GM03348 (cell line): ENCODE measurements around the gene CCL22.
"Not testable (repeated sequence)": the region's sequence is repeated elsewhere in the genome, so short reads cannot be mapped to it uniquely, and the experiment has no call there.

Experiments used
- DNase-seq: peaks from one replicate; pipeline ENCODE4 v3.0.0; 2012; ENCODE audit warnings: low spot score

CCL22 gene

DNA sequence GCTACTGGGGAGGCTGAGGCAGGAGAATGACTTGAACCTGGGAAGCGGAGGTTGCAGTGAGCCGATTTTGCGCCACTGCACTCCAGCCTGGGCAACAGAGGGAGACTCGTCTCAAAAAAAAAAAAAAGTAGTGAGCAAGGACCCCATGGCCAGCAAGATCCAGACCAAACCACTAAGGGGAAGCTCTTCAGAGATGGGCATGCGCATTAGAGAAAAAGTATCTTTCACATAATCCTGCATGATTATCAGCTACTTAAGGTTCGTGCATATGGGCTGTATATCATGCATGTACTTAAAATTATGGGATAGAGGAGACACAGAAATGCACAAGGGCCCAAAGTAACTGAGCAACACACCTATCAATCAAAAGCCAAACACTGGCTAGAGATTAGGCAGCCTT lies 10.7 kb upstream of the CCL22 start:
- no peak for DNase-seq

DNA sequence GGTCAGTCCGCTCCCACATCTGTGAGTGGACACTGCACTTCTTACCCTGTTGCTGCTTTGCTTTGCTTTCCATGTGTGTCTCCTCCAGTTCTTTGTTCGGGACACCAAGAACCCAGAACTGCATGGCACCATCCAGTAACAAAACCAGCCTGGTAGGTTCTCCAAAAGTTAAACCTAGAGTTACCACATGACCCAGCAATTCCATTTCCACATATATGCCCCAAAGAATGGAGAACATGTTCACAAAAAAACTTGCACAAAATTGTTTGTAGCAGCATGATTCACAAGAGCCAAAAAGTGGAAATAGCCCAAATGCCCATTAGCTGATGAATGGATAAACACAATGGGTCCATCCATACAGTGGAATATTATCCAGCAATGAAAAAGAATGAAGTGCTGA lies 10.3 kb upstream of the CCL22 start:
- no peak for DNase-seq

DNA sequence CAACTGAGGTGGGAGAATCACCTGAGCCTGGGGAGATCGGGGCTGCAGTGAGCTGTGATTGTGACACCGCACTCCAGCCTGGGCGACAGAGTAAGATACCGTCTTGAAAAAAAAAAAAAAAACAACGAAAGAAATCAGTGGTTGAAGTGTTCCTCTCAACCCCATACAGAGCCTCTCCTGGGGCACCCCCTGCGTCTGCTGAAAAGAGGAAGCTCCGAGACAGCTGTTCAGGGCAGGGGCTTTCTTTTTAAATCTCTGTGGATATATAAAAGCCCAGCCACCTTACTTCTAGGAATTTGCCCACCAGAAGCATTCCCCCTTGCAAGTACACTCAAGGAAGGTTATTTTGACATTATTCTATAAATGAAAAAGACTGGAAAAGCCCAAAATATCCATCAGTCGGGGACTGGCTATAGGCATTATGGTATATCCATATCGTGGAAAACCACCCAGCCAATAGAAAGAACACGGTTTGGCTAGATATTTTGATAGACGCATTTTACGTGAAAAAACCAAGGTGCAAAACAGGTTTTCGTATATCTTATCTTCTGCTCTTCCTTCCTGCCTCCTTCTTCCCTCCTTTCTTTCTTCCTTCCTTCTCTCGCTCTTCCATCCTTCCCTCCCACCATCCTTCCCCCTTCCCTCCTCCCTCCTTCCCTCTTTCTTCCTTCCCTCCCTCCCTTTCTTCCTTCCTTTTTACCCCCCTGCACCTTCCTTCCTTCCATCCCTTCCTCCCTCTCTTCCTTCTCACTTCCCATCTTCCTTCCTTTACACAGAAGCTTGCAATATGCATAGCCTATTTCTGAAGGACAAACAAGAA lies 9.2 kb upstream of the CCL22 start:
- no peak for DNase-seq

DNA sequence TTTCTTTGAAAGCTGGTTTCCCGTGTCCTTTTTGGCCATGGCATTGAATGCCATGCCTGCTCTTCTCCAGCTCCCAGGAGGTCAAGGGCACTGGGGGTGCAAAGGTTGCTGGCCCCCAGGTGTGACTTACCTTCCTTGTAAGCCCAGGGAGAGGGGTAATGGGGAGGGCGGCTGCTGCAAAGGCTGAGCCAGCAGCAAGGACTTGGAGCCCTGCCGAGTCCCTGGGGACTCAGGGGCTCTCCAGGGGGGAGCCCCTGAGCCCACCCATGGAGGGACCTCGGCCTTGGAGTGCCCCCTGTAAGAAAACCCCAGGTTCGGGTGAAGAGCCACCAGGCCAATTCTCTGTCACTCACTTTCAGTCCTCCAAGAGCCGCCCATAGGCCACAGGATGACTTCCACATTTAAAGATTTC lies 5.9 kb upstream of the CCL22 start:
- no peak for DNase-seq

DNA sequence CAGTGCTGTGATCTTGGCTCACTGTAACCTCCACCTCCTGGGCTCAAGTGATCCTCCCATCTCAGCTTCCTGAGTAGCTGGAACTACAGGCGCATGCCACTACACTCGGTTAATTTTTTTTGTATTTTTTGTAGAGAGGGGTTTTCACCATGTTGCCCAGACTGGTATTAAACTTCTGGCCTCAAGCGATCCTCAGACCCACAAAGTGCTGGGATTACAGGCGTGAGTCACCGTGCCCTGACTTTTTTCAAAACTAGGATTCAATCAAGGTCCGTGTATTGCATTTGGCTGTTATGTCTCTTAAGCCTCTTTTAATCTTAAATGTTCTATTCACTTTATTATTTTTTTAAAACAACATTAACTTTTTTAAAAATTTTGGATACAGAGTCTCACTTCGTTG lies 4.3 kb upstream of the CCL22 start:
- no peak for DNase-seq

DNA sequence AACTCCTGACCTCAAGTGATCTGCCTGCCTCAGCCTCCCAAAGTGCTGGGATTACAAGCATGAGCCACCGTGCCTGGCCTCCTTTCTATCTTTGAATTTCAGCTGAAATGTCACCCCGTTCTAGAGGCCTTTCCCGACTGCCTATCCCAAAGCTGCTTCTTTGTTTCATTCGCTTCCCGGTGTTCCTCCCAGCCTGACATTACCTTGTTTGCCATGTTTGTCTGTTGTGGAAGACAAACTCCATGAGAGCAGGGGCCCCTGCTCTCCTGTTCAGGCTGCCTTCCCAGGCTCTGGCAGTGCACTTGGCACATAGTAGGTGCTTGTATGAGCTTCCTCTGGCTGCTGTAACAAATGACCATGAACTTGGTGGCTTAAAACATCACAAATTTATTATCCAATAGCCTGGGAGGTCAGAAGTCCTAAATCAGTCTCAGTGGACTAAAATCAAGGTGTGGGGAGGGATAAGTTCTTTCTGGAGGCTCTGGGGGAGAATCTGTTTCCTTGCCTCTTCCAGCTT lies 2.6 kb upstream of the CCL22 start:
- DNase-seq = no peak

DNA sequence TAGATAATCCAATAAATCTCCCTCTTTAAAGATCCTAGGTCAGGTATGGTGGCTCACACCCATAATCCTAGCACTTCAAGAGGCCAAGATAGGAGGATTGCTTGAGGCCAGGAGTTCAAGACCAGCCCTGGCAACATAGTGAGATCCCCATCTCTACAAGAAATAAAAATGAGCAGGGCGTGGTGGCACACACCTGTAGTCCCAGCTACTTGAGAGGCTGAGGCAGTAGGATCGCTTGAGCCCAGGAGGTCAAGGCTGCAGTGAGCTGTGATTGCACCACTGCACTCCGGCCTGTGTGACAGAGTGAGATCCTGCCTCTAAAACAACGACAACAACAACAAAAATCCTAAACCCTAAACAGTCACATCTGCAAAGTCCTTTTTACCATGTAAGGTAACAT lies 2.0 kb upstream of the CCL22 start:
- DNase-seq = no peak

DNA sequence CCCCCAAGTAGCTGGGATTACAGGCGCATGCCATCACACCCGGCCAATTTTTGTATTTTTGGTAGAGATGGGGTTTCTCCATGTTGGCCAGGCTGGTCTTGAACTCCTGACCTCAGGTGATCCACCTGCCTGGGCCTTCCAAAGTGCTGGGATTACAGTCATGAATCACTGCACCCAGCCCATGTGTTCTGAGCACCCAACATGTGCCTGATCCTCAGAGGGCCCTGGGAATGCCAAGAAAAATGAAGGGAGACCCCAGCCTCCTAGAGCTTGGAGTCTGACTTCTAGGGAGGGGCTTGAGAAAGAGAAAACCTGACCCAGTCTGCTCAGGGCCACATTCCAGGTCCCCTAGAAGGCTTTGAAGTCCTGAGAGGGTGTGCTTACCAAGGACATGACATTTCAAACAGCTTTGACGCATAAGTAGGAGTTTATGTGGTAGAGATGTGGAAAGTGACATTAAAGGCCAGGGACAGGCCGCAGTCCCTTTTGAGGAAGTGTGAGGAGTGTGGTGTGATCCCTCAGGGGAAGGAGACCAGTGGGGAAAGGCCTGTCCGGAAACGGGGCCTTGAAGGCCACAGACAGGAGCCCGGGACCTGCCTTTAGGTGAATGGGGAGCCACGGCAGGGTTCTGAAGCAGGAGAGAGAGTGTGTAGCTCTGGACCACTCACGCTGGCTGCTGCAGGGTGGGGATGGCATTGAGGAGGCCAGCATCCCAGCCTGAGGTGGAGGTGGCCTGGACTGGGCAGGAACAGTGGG lies 1.1 kb upstream of the CCL22 start:
- no peak for DNase-seq

DNA sequence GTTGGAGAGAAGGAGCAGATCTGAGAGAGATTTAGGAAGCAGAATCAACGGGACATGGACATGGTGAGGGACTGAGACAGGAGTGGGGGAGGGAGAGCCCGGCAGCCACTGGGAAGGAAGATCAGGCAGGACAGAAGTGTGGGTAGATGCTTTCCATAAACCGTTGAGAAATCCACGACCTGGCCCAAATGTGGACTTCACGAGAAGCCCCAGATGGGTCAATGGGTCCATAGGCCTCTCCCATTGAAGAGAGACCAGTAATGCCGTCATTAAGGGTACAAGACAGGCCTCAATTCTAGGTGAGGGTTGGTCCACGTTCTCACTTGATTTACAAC lies 530 bp upstream of the CCL22 start:
- DNase-seq = no peak

DNA sequence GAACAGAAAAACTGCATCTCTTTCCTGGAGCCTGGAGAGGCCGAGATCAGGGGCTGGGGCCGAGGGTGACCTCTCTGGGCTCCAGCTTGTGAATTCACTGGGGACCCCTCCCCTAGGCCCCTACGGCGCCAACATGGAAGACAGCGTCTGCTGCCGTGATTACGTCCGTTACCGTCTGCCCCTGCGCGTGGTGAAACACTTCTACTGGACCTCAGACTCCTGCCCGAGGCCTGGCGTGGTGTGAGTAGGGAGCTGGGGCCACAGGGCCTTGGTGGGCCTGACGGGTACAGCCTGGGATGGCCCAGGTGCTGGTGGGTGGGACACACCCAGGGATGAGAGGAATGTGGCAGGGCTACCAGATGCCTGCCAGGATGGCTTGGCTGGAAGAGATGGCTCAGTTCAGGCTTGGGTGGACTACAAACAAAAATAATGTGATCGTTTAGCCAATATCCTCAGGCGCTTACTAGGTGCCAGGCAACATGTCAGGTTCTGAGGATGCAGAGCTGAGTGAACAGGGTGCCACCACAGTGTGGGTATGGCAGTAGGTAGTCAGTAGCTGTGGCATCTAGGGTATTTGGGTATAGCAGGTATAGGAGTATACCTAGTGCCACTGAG lies 1.8 kb downstream of the CCL22 start:
- DNase-seq = no peak

DNA sequence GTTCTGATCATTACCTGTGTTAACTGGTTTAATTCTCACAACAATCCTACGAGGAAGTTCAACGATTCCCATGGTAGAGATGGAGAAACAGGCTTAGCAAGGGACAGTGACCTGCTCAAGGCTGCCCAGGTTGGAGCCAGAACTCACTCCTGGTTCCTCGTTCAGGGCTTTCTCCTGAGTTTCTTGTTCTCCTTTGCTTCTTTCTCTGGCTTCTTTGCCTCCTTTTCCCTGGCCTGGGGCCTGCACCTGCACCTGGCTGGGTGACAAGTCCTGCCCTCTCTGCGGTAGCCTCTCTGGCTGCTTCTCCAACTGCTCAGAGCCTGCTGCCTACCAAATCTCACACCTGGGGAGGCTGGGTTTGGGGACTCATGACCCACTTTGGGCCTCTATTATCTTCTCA lies 2.8 kb downstream of the CCL22 start:
- DNase-seq = no peak

DNA sequence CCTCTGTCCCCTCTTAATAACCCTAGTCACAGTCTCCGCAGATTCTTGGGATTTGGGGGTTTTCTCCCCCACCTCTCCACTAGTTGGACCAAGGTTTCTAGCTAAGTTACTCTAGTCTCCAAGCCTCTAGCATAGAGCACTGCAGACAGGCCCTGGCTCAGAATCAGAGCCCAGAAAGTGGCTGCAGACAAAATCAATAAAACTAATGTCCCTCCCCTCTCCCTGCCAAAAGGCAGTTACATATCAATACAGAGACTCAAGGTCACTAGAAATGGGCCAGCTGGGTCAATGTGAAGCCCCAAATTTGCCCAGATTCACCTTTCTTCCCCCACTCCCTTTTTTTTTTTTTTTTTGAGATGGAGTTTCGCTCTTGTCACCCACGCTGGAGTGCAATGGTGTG lies 5.6 kb downstream of the CCL22 start:
- DNase-seq = no peak

DNA sequence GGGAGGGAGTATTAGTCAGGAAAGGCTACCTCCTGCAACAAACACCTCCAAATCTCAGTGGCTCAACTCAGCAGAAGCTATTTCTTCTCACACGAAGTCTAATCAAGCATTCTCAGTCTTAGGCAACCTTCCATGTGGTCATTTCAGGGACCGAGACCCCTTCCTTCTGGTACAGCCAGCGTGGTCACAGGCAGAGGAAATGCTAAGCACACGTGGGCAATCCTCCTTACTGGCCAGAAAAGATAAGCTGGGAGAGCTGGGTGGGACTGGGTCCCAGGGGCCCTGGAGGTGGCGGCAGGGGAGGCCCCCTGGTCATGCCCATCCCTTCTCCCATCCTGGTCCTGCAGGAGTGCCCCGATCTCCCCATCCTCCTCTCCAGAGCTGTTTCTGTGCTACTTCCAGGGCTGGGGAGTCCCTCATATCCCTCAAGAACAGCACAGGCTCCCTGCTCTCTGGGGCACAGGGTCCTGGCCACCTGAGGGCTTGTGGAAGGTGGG lies 8.0 kb downstream of the CCL22 start:
- DNase-seq = no peak

DNA sequence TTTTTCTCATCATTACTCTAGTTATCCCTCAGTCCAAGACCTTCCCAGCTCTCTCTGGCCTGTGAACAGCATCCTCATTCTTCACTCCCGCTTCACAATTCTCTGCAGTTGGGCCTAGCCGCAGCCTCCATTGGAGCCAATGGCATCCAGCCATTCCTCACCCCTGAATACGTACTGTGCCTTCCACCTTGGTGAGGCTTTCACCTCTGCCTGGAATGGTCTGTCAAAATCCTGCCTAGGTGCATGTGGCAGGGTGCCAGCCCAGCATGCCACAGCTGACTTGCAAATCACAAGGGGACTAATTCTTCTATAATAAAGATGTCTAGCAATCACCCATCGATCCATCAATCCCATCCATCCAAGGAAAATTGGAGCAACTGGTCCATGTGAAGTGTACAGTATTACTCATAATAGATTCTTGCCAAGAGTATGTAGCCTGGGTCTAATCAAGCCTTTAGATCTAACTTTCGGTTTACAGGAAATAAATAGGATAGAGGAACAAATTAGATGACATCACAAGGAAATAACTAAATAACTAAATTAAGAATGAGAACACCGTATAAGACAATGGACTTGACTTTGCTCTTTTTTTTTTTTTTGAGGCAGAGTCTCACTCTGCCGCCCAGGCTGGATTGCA lies 8.7 kb downstream of the CCL22 start:
- DNase-seq = peak; percentile 42

DNA sequence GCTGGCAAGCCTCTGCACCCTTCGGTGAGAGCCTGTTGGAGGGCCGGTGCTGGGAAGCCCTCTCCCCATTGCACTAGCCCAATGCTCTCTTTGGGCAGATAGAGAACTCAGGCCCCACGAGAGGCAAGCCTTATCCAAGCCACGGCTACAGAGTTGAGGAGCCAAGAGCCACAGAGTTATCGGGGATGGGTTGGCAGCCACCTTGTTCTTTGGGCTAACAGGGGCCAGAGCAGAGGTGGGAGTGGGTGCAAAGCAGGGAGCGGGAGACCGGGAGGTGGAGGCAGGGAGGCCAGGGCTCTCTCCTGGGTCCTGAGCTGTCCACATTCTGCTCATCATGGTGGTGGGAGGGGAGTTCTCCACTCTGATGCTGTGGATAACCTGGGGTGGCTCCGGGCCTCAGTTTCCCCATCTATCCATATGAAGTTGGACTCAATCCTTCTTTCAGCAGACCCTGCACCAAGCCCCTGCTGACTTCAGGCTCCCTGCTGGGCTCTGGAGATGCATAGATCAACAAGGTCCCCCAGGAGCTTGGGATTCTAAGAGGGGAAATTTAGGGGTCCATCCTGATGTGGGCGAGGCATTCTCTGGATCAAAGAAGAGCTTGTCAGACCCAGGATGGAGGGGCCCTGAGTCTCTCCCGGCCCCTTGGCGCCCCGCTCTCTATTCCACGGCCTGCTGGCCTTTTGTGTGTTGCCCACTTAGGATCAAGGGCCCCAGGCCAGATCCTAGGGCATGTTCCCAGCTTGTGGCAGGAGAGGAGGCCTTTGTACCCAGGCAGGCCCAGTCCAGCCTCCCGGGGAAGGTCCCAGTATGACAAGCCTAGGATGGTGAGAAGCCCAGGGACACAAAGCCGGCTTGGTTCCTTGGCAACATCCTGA lies 13.2 kb downstream of the CCL22 start:
- no peak for DNase-seq

DNA sequence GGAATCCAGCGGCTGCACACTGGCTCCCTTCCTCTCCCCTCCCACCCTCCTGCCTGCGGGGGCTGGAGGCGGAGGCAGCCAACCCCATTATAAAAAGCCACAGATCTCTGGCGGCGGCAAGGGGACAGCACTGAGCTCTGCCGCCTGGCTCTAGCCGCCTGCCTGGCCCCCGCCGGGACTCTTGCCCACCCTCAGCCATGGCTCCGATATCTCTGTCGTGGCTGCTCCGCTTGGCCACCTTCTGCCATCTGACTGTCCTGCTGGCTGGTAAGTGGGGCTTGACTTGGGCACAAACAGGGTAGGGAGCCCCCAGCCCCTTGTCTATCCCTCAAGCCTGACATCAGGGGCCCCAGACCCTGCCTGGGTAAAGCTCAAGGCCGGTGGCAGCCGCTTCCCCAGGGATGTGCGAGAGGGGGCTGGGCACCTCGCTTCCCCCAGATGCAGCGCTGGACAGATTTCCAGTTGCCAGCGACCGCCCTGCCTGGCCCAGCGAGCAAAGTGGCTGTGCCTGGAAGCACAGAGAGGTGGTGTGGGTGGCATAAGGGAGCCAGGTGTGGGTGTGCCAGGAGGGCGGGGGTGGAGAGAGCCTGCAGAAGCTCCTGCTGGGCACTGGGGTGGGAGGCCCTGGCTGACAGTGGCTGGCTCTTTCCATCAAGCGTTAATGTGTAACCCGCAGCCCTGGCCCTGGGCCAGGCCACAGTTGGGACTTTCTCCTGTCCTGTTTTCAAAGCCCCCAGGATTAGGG lies 14.0 kb downstream of the CCL22 start, which contains the start of gene CX3CL1:
CX3CL1 (plus strand) TSS at position 119 of the 745 bp plus-strand sequence; CDS start at position 198, 79 bp downstream.
- peak; percentile 58 for DNase-seq

DNA sequence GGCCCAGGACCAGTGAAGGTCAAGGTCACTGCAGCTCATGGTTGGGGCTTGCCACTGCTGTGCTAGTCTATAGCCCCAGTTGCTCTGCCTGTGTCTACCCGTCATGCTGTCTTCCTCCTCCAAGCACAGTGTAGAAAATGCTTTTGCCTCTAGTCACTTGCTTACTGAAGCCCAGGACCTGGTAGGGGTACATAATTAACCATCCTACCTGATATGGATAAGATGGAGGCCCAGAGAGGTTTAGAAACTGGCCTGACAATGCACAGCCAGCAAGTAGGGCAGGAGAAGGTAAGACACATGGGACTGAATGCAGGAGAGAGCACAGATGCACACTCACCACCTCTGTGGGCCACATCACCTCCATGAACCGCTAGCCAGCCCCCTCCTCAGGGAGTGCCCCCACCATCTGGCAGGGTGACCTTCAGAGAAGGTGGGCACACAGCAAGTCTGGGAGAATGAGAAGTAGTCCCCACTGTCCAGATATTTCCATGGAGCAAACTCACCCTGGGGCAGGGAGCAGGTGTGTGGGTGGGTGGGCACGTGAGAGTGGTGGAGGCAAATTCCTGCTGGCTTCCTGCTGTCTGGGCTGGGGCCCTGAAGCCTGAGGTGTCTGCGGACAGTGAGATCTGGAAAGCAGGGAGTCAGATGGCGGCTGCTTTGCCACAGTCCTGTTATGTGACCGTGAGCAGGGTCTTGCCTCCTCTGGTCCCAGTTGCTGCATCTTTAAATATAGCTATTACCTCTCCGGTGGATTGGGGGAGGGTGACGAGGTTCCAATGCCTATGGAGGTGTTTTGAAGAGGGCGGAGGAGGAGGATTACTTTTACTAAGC lies 14.7 kb downstream of the CCL22 start:
- DNase-seq = no peak

DNA sequence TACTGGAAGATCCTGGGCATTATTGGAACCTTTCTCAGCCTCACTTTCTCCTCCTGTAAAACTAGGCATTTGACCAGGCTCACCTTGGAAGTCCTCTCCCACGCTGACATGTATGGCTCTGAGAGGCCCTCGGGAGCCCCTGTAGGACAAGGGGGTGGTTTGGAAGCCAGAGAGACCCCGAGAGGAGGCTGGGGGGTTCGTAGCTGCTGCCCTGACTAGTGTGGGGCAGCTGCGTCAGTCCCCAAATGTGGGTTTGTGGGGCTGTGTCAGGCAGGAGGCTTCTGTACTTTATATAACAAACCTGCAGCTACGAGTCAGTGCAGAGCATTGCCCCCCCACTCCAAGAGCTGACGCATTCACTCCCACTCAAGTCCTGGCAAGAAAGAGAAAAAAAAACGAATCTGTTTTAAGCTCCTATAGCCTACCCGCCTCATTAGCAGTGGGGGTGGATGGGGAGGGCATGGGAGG lies 15.5 kb downstream of the CCL22 start:
- DNase-seq = no peak

DNA sequence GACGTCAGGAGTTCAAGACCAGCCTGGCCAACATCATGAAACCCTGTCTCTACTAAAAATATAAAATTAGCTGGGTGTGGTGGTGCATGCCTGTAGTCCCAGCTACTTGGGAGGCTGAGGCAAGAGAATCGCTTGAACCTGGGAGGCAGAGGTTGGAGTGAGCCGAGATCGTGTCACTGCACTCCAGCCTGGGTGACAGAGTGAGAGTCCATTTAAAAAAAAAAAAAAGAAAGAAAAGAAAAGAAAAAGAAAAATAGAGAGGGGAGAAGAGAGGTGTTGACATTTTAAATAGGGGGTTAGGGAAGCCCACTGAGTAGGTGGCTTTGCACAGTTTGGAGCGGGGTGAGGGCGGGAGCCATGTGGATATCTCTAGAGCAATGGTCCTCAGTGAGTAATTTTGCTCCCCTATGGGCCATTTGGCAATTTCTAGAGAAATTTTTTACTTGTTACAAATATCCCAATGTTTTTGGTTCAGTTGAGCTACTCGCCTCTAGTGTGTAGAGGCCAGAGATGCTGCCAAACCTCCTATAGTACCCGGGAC lies 16.4 kb downstream of the CCL22 start:
- not testable (repeated sequence) for DNase-seq
